ENCODE measurements around the gene CDK3.
A peak's percentile ranks its signal among the peaks of the same experiment; 100 is the strongest.

CDK3 gene

DNA sequence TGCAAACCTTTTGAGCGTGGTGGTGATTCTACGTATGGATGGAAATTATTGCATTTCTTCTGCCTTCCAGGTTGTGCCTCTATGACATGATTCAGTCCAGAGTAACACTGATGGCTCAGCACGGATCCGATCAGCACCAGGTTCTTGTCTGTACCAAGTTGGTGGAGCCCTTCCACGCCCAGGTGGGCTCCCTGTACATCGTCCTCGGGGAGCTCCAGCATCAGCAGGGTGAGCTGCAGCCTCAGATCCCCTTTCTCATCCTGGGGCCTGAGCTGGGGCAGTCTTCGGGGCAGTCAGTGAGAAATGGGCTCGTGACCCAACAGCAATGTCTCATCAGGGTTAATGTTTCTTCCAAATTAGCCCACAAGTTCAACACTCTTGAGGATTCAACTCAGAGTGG, 9.3 kb upstream of the CDK3 start:
- DNase-seq (ENCODE audit: low read depth), result no peak

- no peak for DNase-seq (ENCODE audit: low read depth)
Observed at GRCh38 chr17:75994802-75995370, 5.8 kb upstream of the CDK3 start.

- DNase-seq (ENCODE audit: low read depth), result no peak
Observed at GRCh38 chr17:75995385-75995925, 5.2 kb upstream of the CDK3 start.

DNA sequence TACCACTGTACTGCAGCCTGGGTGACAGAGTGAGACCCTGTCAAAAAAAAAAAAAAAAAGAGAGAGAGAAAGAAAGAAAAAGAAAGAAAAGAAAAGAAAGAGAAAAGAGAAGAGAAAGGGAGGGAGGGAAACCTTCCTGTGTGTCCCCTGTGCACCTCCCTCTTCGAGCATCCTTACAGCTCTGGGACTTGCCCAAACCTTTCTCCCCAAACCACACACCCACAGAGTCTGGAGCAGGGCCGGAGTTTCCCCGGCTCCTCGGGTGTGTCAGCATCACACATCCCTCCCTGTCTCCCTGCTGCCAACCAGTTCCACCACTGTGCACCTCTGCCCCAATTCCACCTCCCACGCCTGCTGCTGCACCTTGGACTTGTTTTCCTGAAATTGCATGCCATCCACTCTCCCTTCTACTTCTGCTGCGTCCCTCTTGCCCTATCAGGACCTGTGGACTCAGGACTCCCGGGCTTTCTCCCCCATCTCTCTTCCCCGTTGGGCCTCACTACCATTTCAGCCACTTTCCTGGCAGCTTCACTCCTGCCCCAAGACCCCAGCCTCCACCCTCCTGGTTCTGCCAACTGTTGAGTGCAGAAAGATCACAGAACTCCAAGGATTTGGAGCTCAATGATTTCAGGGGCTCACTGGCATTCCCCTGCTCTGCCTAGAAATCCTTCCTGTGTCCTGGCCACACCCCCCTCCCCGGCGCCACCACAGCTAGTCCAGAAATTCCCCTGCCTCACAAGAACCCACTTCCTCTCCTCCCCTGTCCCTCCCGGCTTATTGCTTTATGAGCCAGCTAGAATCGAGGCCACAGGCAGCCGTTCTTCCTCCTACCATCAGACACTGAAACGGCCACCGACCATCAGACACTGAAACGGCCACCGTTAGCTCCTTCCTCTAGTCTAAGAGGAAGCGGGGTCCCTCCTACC, 3.7 kb upstream of the CDK3 start:
- DNase-seq (ENCODE audit: low read depth), result no peak

GRCh38 chr17:75998327-75998795, 2.3 kb upstream of the CDK3 start:
- no peak for DNase-seq (ENCODE audit: low read depth)

DNA sequence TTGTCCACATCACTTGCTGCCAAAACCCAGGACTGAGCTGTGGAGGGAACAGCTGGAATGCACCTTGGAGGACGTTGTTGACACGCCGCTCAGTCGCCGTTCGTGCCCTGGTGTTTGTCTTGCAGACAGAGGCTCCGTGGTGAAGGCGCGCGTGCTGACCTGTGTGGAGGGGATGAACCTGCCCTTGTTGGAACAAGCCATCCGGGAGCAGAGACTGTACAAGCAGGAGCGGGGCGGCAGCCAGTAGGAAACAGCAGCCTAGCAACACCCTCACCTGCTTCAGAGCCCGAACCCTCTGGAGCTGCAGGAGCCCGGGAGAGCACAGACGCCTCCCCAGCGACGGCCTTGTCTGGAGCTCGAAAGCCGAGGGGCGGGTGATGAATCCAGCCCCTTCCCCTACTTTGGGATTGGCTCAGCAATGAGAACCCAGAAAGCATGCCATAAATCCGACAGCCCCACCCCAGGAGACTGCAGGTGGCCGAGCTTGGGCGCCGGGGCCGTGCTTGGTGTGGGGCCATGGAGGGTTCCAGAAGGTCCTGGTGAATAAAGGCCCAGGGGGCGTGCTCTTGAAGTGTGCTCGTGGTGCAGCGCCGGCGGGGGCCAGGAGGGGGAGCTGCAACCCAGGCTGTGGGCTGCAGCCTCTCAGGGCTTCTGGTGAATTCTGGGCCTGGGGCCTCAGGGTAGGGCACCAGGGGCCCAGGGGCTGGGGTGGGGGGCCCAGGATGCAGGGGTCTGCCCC, 470 bp upstream of the CDK3 start:
- DNase-seq (ENCODE audit: low read depth), result peak; percentile 63

- no peak for DNase-seq (ENCODE audit: low read depth)
Observed at GRCh38 chr17:76002100-76002499, 1.4 kb downstream of the CDK3 start.

- no peak for DNase-seq (ENCODE audit: low read depth)
Observed at GRCh38 chr17:76003915-76004314, 3.3 kb downstream of the CDK3 start.

GRCh38 chr17:76004750-76005262, 4.2 kb downstream of the CDK3 start:
- DNase-seq (ENCODE audit: low read depth), result no peak

DNA sequence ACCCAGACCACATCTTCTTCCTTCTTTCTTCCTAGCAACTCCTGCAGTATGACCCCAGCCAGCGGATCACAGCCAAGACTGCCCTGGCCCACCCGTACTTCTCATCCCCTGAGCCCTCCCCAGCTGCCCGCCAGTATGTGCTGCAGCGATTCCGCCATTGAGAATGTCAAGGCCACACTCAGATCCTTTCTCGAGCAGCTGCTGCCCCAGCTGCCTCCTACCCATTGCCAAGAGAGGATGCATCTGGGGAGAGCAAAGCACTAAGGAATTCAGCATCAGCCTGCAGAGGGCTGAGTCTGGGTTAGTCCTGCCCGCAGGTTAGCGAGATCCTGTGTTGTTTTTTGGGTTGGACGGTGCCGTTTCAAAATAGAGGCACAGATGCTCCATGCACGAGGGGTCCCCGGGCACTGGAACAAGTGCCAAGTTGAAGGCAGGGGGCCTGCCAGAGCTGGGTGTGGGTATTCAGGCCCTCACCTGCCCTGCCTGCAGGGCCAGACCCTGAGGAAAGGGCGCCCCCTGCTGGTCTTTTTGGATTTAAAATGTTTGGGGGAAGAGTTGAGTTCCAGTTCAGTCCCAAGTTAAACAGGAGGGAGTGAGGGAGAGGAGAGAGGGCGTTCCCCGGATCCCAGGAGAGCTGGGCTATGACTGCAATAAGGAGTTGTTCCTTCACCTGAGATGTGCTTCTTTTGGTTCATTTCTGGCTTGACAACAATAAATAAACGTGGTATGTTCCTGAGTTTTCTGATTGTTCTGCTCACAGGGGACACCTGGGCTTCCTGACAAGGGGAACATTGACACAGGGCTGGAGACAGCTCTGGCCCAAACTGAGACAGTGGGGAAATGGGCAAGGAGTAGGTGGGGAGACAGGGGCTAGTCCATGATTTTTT, 4.9 kb downstream of the CDK3 start:
- DNase-seq (ENCODE audit: low read depth), result peak; percentile 85

DNA sequence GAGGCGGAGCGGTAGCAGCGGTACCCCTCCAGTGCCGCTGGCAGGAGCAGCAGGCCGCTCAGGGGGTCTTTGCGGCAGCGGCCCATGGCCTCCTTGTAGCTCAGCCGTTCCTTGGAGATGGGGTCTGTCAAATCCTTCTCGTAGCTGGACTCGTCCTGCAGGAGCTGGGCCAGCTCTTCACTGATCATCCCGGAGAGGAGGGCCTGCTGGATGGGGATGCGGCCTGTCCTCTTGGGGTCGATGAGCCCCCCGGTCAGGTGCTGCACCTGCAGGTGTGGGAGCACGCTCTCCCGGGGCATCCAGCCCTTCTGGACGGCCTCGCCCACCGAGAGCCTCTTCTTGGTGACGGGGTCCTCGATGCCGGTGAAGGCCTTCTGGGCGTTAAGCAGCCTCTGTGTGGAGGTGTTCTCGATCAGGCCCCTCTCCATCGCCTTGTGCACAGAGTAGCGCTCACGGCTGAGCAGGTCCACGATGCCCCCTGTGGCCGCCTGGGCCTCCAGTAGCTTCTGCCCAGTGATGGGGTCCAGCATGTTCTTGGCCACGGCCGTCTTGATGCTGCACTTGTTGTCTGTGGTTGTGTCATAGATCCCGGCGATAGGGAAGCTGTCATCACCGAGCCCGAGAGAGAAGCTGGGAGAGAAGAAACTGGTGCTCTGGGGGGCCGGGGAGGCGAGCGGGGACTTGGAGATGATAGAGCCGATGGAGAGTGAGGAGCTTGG, 6.6 kb downstream of the CDK3 start:
- no peak for DNase-seq (ENCODE audit: low read depth)

DNA sequence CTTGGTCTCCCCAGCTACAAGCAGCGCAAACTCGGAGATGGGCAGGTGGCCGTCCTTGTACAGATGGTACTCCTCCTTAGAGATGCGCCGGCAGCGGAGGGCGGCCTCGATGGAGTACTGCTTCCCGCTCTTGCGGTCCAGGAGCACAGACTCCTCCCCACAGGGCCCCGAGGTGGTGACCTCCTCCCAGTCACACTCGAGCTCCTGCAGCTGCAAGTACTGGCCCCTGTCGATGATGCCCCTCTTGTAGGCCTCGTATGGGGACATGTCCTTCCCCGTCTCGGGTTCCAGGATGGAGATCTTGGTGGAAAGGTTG, 7.2 kb downstream of the CDK3 start:
- DNase-seq (ENCODE audit: low read depth), result no peak

DNA sequence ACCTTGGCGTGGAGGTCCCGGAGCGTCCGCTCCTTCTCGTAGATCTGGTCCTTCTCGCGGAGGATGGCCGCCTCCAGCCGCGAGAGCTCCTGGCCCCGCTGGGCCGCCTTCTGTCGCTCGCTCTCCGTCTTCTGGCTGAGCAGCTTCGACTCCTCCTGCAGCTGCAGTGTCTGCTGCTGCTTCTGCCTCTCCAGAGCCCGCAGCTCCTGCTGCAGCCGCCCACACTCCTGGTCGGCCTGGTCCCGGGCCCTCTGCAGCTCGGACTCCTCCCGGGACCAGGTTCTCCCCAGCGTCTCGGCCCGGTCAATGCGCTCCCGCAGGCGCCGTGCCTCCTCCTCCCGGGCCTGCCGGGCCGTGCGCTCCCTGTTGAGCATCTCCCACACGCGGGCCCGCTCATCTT, 7.6 kb downstream of the CDK3 start:
- DNase-seq (ENCODE audit: low read depth), result no peak

DNA sequence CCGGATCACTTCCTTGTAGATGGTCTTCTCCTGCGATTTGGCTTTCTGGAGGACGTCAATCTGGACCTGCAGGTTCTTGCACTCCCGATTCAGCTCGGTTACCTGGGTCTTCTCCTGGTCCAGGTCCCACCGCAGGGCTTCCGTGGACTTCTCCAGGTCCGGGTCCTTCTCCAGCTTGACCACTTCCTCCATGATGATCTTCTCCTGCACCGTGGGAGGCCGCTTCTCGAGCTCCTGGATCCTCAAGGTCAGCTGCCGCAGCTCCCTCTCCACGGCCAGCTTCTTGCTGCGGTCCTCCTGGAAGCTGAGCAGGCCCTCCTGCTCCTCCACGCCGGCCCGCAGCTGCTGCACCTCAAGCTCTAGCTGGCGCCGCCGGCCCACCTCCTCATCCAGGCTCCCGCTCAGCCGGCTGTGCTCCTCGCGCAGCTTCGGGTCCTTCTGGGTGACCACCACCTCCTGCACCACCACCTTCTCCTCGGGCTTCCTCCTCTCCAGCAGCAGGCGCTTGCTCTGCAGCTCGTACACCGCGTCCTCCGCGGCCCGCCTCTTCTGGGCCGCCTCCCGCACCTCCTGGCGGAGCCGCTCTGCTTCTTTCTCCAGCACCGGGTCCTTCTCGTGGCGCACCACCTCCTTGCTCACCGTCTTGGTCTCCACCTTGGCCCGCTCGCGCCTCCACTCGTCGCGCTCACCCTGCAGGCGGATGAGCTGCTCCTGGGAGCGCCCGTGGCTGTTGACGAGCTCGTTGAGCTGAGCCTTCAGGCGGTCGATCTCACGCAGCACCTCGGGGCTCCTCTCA, 8.2 kb downstream of the CDK3 start:
- no peak for DNase-seq (ENCODE audit: low read depth)

GRCh38 chr17:76009447-76009846, 8.8 kb downstream of the CDK3 start:
- no peak for DNase-seq (ENCODE audit: low read depth)

- DNase-seq (ENCODE audit: low read depth), result no peak
Observed at GRCh38 chr17:76009969-76010661, 9.5 kb downstream of the CDK3 start.

DNA sequence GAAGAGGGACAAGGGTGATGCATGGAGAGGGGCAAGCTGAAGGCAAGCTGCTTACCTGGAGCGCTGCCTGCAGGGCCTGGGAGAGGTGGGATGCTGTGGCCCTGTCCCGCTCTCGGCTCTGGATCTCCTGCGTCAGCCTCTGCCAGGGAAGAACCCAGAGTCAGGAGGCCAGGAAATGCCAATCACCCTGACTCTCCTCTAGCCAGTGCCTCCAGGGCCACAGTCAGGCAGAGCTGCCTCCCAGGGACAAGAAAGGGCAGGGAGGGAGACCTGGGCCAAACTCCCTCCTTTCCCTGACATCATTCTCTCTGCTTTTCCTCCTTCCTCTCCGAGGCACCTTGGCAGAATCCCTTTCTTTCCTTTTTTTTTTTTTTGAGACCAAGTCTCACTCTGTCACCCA, 11.3 kb downstream of the CDK3 start:
- DNase-seq (ENCODE audit: low read depth), result no peak

DNA sequence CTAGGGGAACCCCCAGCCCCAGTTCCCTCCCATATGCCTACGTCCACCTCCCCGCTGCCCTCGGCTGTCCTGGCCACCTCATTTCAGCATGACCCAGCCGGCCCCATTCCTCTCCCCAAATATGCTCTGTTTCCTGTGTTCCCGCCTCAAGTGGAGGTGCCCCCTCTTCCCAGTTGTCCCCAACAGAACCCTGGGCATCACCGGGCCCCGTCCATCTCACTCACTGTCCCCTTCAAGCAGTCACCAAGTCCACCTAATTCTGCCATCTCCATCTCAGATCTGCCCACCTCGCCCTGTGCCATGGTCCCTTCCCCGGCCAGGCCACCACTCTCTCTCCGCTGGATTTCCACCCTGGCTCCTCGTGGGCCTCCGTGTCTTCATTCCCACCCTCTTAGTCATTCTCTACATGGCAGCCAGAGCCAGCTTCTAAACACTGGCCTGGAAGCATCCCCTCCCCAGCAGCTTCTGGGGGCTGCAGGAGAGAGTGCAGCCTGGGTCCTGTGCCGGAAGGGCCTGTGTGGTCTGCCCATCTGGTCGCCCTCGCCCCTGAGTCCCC, 12.8 kb downstream of the CDK3 start:
- no peak for DNase-seq (ENCODE audit: low read depth)

All from activated T-cell treated with anti-CD3 and anti-CD28 coated beads for 1 hour (primary cell).